NCI-H2171 (cell line): ENCODE data around the gene SCRN1.

Experiments
- DNase-seq: peaks from one replicate; lab custom pipeline; 2025; lab: John Stamatoyannopoulos, UW

SCRN1 gene

GRCh38 chr7:29890251-29890650 lies 99.3 kb downstream of the SCRN1 start:
- DNase-seq = no peak

GRCh38 chr7:29889288-29889687 lies 100.3 kb downstream of the SCRN1 start:
- DNase-seq = no peak

- no peak for DNase-seq
These were observed 101.6 kb downstream of the SCRN1 start for GRCh38 chr7:29888006-29888405.

GRCh38 chr7:29886827-29887226 lies 102.8 kb downstream of the SCRN1 start:
- no peak for DNase-seq

GRCh38 chr7:29885626-29886025 lies 104.0 kb downstream of the SCRN1 start:
- DNase-seq = peak; percentile 79

- peak; percentile 90 for DNase-seq
These were observed 105.0 kb downstream of the SCRN1 start for GRCh38 chr7:29884399-29885272.

- DNase-seq = peak; percentile 90
These were observed 105.9 kb downstream of the SCRN1 start for GRCh38 chr7:29883462-29884398.

- DNase-seq = no peak
These were observed 107.1 kb downstream of the SCRN1 start for GRCh38 chr7:29882481-29882880.

GRCh38 chr7:29881724-29882123 lies 107.9 kb downstream of the SCRN1 start:
- DNase-seq = no peak

GRCh38 chr7:29879609-29880008 lies 110.0 kb downstream of the SCRN1 start:
- DNase-seq = no peak

- no peak for DNase-seq
These were observed 111.4 kb downstream of the SCRN1 start for GRCh38 chr7:29878081-29878688.

GRCh38 chr7:29877196-29877595 lies 112.4 kb downstream of the SCRN1 start:
- no peak for DNase-seq

- no peak for DNase-seq
These were observed 113.9 kb downstream of the SCRN1 start for GRCh38 chr7:29875741-29876140.

- no peak for DNase-seq
These were observed 115.8 kb downstream of the SCRN1 start for GRCh38 chr7:29873644-29874294.

- no peak for DNase-seq
These were observed 117.7 kb downstream of the SCRN1 start for GRCh38 chr7:29871787-29872398.
